ENCODE measurements around the gene C3orf20.

GRCh38 chr3:14805961-14806537, 131.1 kb downstream of the C3orf20 start:
- no peak for TF ChIP-seq CTCF (IDR thresholded peaks at IDR 0.05; ENCODE audit: insufficient read depth, low read length, poor library complexity, severe bottlenecking)
- no peak for TF ChIP-seq EZH2phosphoT487 (conservative IDR thresholded peaks at IDR 0.05; ENCODE audit: low read length)

Measured in SU-DHL-6 (cell line).